NCI-H2227 (cell line): ENCODE results near the gene RARA.
A peak's percentile ranks its signal among the peaks of the same experiment; 100 is the strongest.

ENCODE experiments used
- DNase-seq: peaks from one replicate; lab custom pipeline; 2025; ENCODE audit not compliant: unreplicated experiment; lab: John Stamatoyannopoulos, UW

Gene RARA

GRCh38 chr17:40315678-40316570 is 6.9 kb downstream of the RARA start:
- DNase-seq: no peak

DNA sequence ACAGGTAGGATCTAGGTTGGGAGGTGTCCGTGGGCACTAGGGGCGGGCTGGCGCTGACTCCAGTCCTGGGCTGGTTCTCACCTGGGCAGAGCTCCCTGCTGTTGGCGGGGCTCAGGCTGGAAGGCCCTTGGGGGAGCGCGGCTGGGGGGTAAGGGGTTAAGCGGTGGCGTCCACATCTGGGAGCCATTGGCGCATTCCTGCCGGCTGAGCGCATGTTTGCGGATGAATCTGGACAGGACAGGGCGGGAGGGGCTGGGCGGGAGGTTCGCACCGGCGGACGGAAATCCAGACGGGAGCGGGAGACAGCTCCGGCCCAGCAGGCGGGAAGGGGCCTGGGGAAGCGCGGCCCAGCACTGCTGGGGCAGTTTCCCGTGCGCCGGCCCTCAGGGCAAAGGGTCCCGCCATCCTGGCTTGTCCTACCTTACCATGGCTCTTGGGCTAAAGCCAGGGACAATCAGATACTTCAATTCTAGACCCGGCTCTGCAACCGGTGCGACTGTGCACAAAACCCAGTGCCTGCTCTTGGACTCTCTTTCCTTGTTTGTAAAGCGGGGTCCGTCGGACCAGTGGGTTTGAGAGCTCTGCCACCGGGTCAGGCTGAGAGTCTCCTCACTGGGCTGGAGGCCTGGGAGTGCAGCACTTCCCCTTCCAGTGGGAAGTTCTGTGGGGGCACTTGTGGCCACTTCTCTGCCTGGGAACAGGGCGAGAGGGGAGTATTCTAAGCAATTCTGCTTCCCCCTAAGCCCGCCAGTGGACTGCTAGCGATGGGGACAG is 7.8 kb downstream of the RARA start:
- DNase-seq: peak; percentile 62

DNA sequence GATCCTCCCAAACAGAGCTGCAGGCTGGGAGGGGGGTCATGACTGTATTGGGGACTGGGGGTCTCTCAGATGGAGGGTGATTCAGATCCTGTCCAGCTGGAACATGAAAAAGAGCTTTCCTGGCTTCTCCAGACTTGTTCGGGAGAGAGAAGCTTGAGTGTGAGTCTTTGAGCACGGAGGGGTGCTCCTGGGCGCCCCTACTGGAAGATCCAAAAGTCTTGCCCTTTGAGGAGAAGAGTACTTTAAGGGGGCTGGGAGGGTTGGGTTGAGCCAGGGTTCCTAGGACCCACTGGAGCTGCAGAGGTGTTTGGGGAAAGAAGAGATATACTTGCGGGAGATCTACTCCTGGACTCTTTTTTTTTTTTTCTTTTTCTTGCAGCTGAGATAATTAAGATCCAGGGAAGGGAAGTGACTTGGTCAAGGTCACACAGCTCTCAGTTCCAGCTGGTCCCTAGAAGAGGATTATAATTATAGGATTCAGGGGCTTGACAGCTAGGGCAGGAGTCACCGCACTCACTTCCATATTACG is 8.4 kb downstream of the RARA start:
- DNase-seq: peak; percentile 49

GRCh38 chr17:40317880-40318829 is 9.2 kb downstream of the RARA start:
- DNase-seq: peak; percentile 96

DNA sequence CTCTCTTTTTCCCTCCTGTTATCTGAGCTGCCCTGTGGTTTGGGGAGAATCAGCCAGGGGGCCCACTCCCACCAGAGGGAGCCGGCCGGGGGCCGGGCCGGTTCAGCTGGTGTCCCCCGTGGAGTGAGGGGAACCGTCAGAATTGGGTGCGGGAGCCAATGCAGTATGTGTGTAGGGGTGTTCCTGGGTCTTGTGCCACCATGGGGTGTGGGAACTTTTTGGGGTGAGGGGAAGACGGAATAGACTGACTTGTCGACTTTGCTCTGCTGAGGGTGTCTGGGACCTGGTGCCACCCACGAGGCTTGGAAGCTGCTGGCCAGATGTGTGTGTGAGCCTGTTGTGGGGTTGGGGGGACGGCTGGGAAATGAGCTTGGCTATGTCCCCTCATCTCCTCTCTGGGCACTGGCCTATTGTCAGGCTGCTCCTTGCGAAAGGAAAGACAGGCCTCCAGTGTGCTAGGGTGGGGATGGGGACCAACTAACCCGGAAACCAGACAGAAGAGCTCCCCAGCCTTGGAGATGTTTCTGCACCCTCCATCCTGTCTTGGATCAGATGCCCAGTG is 9.9 kb downstream of the RARA start:
- no peak for DNase-seq

- DNase-seq: no peak
Measured at GRCh38 chr17:40319651-40320540, 10.9 kb downstream of the RARA start.

DNA sequence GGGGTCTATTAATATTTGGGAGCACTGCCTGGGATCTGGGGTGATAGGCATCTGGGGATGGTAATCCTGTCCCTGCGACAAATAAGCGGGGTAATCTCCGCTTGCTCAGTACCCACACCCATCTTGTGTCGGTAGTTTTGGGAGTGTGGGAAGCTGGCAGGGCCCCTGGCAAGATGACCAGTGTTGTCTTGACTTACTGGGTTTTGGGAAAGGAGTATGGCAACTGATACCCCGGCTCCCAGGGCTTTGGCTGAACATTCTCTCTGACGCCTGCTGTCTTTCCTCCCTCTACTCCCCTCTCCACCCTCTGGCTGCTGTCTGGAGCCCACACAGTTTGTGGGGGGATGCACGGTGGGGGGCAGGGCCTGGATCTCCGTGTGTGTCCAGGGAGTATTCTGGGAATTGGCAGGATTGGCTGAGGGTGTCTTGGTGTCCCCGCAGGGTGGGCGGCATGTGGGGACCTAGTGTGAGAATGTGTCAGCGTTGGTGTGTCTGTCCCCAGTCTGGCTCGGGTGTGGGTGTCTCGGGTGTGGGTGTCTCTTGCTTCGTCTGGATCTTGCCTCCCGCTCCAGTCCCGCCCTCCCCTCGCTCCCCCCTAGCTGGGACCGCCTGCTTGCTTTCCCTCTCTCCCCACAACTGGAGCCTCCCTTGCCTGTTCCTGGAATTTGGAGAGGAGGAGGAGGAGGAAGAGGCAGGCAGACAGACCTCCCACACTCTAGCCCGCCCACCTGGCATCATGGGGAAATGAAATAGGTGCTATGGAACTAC is 12.0 kb downstream of the RARA start:
- DNase-seq: no peak

- no peak for DNase-seq
Measured at GRCh38 chr17:40321524-40321929, 12.5 kb downstream of the RARA start.

DNA sequence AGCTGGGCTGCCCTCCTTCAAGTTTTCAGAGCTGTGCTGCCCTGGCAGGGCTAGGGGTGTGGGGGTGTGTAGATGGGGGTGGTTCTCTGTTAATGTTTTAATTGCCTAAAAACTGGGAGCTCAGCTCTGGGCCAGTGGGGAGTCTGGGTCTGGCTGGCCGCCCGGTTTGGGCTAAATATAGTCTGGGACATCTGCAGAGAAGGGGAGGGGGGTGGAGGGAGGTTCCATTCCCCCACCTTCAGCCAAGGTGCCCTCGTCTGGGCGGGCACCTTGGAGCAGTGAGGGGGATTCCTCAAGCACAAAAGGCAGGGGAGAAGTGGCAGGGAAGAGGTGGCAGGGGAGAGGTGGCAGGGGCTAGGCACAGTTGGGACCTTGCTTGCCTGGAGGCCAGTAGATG is 13.0 kb downstream of the RARA start:
- DNase-seq: no peak

GRCh38 chr17:40322358-40323315 is 13.7 kb downstream of the RARA start:
- DNase-seq: peak; percentile 57

DNA sequence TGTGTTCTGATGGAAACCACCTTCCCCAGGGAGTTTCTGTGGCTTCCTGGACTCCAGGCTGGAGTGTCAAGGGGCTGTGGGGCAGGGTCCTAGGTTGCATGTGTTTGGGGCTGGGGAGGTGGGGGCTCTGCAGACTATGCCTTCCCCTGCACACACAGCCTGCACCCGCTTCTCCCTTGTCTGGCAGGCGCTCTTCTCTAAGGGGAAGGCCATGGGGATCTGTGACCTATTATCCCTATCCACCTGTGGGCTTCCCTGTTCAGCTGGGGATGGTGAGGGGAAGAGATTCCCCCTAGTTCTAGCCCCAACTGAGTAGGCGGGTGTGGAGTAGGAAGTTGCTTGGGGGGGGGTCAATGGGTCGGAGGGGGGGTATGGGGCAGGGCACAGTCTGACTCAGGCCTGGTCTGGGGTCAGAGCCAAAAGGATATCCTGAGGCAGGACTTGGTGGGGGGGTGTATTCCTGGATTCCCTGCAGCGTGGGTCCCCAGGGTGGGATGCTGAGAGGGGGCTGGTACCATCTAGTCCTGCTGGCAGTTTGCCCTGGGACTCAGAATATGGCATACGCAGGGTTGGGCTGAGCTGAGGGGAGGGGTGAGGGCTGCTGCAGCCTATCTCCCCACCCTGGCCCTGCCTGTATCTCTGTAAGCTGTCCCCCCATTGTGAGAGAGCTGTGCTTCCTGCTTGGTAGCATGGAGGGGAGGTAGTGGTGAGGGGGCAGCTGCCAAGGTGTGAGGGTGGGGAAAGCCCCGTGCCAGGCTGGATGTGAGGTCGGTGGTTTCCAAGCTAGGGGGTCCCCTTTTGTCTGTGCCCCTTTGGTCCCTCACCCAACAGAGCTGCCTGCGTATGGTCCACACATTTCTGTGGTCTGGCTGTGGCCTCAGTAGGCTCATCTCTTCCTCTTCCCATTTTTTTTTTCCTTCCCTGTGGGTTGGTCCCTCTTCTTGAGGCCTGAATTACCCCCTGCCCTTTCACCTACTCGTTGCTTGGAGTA is 14.7 kb downstream of the RARA start:
- DNase-seq: no peak

DNA sequence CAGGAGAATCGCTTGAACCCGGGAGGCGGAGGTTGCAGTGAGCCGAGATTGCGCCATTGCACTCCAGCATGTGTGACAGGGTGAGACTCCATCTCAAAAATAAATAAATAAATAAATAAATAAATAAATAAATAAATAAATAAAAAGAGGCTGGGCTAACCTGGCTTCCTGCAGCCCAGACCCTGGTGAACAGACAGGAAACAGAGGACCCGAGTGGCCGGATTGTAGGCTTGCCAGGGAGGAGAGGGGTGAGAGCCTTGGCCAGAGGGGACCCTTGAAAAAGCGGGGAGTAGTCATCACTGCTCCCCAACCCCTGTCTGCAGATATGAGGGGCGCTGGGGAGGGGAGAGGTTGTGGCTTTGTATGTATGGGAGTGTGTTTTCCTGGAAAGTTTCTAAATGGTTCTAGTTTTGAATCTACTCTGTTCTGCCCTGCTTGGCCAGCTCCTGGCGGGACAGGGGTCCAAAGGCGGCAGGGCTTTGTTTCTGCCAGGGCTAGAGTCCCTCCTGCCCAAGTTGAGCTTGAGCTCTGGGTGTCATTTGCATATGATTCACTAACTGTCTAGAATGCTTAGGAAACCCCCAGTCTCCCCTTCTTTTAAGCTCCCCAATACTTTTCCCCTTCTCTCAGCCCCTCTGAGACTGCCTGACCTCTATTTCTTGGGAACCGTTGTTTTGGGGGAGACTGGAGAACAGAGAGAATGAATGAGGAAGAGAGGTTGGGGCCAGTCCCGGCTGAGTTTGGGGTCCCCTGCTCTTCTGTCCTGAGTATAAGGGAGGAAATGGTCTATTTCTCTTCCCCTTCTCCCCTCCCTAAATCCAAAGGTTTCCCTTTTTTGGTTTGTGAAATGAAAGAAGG is 16.4 kb downstream of the RARA start:
- no peak for DNase-seq

- no peak for DNase-seq
Measured at GRCh38 chr17:40326014-40326831, 17.2 kb downstream of the RARA start.

GRCh38 chr17:40326832-40327199 is 17.8 kb downstream of the RARA start:
- no peak for DNase-seq

- DNase-seq: no peak
Measured at GRCh38 chr17:40327244-40327729, 18.3 kb downstream of the RARA start.
